NCI-H226 (cell line): Measurements from ENCODE around the gene PRUNE1.
A peak's percentile ranks its signal among the peaks of the same experiment; 100 is the strongest.

Experiments
- DNase-seq: peaks from one replicate; pipeline ENCODE4 v3.0.0-alpha.2; 2015

Gene PRUNE1

GRCh38 chr1:151008244-151009205 is at the start of gene PRUNE1:
TSS of gene PRUNE1 (plus strand) at chr1:151008449. CDS start at chr1:151008633, 184 bp downstream.
- peak; percentile 88 for DNase-seq

- no peak for DNase-seq
Measured at GRCh38 chr1:150960646-150961045, 47.6 kb upstream of the PRUNE1 start.

GRCh38 chr1:150961756-150962155 is 46.5 kb upstream of the PRUNE1 start:
- DNase-seq: no peak

- DNase-seq: no peak
Measured at GRCh38 chr1:150963321-150964163, 44.7 kb upstream of the PRUNE1 start.

GRCh38 chr1:150964164-150964489 is 44.1 kb upstream of the PRUNE1 start:
- DNase-seq: no peak

GRCh38 chr1:150965605-150966004 is 42.6 kb upstream of the PRUNE1 start:
- no peak for DNase-seq

- DNase-seq: no peak
Measured at GRCh38 chr1:150966011-150966410, 42.2 kb upstream of the PRUNE1 start.

- DNase-seq: no peak
Measured at GRCh38 chr1:150967936-150968335, 40.3 kb upstream of the PRUNE1 start.

GRCh38 chr1:150968491-150968890 is 39.8 kb upstream of the PRUNE1 start:
- DNase-seq: no peak

- no peak for DNase-seq
Measured at GRCh38 chr1:150969626-150970025, 38.6 kb upstream of the PRUNE1 start.

GRCh38 chr1:150970808-150971582 is 37.3 kb upstream of the PRUNE1 start:
- no peak for DNase-seq

GRCh38 chr1:150971583-150972416 is 36.4 kb upstream of the PRUNE1 start:
- no peak for DNase-seq

- DNase-seq: no peak
Measured at GRCh38 chr1:150972417-150972940, 35.8 kb upstream of the PRUNE1 start.

GRCh38 chr1:150973258-150973835 is 34.9 kb upstream of the PRUNE1 start:
- DNase-seq: no peak

GRCh38 chr1:150973836-150974579 is 34.2 kb upstream of the PRUNE1 start:
- peak; percentile 27 for DNase-seq

- DNase-seq: peak; percentile 66
Measured at GRCh38 chr1:150974580-150975478, 33.4 kb upstream of the PRUNE1 start, which contains the start of gene CERS2. TSS of gene CERS2 (minus strand) at chr1:150974835. CDS start at chr1:150969090, 5,745 bp downstream.

GRCh38 chr1:150976401-150976821 is 31.8 kb upstream of the PRUNE1 start:
- DNase-seq: no peak

- DNase-seq: peak; percentile 56
Measured at GRCh38 chr1:150976879-150977694, 31.2 kb upstream of the PRUNE1 start.
